ENCODE data around the gene SYK.

GRCh38 chr9:90843525-90843924 lies 41.9 kb downstream of the SYK start:
- TF ChIP-seq CTCF (conservative IDR thresholded peaks at IDR 0.05; ENCODE audit: low read depth, low read length) (no peak), RCOR1 (IDR thresholded peaks at IDR 0.05; ENCODE audit: insufficient replicate concordance, low read length) (no peak), MAZ (IDR thresholded peaks at IDR 0.05; ENCODE audit: borderline replicate concordance, low read depth, low read length) (no peak), POLR2A (IDR thresholded peaks at IDR 0.05; ENCODE audit: low read depth, low read length) (no peak), CEBPB (IDR thresholded peaks at IDR 0.05; ENCODE audit: low read depth, low read length) (no peak)
